GM10266 (cell line): ENCODE results near the gene GRIK1.
"Not testable (repeated sequence)": the region's sequence is repeated elsewhere in the genome, so short reads cannot be mapped to it uniquely, and the experiment has no call there.

ENCODE experiments used
- DNase-seq: peaks from one replicate; pipeline ENCODE4 v3.0.0; 2012; ENCODE audit errors: extremely low spot score
- CTCF ChIP-seq: IDR thresholded peaks from 2 replicates; pipeline ENCODE4 v1.5.1; 2012; ENCODE audit warnings: mild to moderate bottlenecking, low read depth; ENCODE audit not compliant: control insufficient read depth, insufficient read depth; ENCODE audit errors: missing control alignments

Gene GRIK1

GRCh38 chr21:29958551-29958950 is 18.8 kb upstream of the GRIK1 start:
- TF ChIP-seq CTCF, result no peak
- no peak for DNase-seq

GRCh38 chr21:29958035-29958434 is 18.2 kb upstream of the GRIK1 start:
- DNase-seq, result not testable (repeated sequence)

- DNase-seq, result no peak
- TF ChIP-seq CTCF, result no peak
Observed at GRCh38 chr21:29953690-29954089, 13.9 kb upstream of the GRIK1 start.

- DNase-seq, result no peak
- TF ChIP-seq CTCF, result no peak
Observed at GRCh38 chr21:29953072-29953471, 13.3 kb upstream of the GRIK1 start.

GRCh38 chr21:29951911-29952310 is 12.1 kb upstream of the GRIK1 start:
- DNase-seq, result no peak
- TF ChIP-seq CTCF, result no peak

GRCh38 chr21:29949991-29950390 is 10.2 kb upstream of the GRIK1 start:
- DNase-seq, result no peak
- no peak for TF ChIP-seq CTCF

GRCh38 chr21:29947119-29947518 is 7.3 kb upstream of the GRIK1 start:
- TF ChIP-seq CTCF, result no peak

GRCh38 chr21:29943885-29944284 is 4.1 kb upstream of the GRIK1 start:
- DNase-seq, result no peak
- TF ChIP-seq CTCF, result no peak

More at GRCh38 chr21:29947119-29947518, 7.3 kb upstream of the GRIK1 start:
- no peak for DNase-seq
